Central memory CD4-positive, alpha-beta T cell (primary cell): ENCODE measurements around the gene NOS1AP.
"Not testable (repeated sequence)": the region's sequence is repeated elsewhere in the genome, so short reads cannot be mapped to it uniquely, and the experiment has no call there.

Source experiments
- DNase-seq: peaks from one replicate; pipeline ENCODE4 v3.0.0; 2022

The NOS1AP gene

GRCh38 chr1:162349635-162350330 lies 280.3 kb downstream of the NOS1AP start:
- DNase-seq = no peak

- no peak for DNase-seq
Observed at GRCh38 chr1:162351246-162351842, 281.9 kb downstream of the NOS1AP start.

GRCh38 chr1:162351874-162352273 lies 282.4 kb downstream of the NOS1AP start:
- not testable (repeated sequence) for DNase-seq

- DNase-seq = no peak
Observed at GRCh38 chr1:162353078-162353477, 283.6 kb downstream of the NOS1AP start.

- DNase-seq = no peak
Observed at GRCh38 chr1:162353702-162354101, 284.2 kb downstream of the NOS1AP start.

GRCh38 chr1:162357681-162358266 lies 288.3 kb downstream of the NOS1AP start:
- no peak for DNase-seq

- no peak for DNase-seq
Observed at GRCh38 chr1:162358928-162359327, 289.4 kb downstream of the NOS1AP start.

GRCh38 chr1:162359523-162360236 lies 290.2 kb downstream of the NOS1AP start:
- DNase-seq = no peak

GRCh38 chr1:162360237-162360873 lies 290.9 kb downstream of the NOS1AP start:
- no peak for DNase-seq

- no peak for DNase-seq
Observed at GRCh38 chr1:162360874-162361260, 291.4 kb downstream of the NOS1AP start.

GRCh38 chr1:162361349-162361748 lies 291.9 kb downstream of the NOS1AP start:
- no peak for DNase-seq

- no peak for DNase-seq
Observed at GRCh38 chr1:162363823-162364222, 294.3 kb downstream of the NOS1AP start.

- DNase-seq = no peak
Observed at GRCh38 chr1:162364498-162364897, 295.0 kb downstream of the NOS1AP start.

GRCh38 chr1:162365284-162366020 lies 296.0 kb downstream of the NOS1AP start:
- DNase-seq = no peak

- no peak for DNase-seq
Observed at GRCh38 chr1:162366149-162366548, 296.7 kb downstream of the NOS1AP start.

GRCh38 chr1:162366671-162367070 lies 297.2 kb downstream of the NOS1AP start:
- DNase-seq = no peak

GRCh38 chr1:162367073-162367472 lies 297.6 kb downstream of the NOS1AP start:
- no peak for DNase-seq

- no peak for DNase-seq
Observed at GRCh38 chr1:162367772-162368171, 298.3 kb downstream of the NOS1AP start.

- DNase-seq = no peak
Observed at GRCh38 chr1:162368451-162368850, 299.0 kb downstream of the NOS1AP start.

GRCh38 chr1:162369571-162369970 lies 300.1 kb downstream of the NOS1AP start:
- DNase-seq = no peak

GRCh38 chr1:162370161-162370560 lies 300.7 kb downstream of the NOS1AP start:
- no peak for DNase-seq

- no peak for DNase-seq
Observed at GRCh38 chr1:162370721-162371120, 301.2 kb downstream of the NOS1AP start.
